Measurements from ENCODE around the gene AGXT2. TPM values are rescaled to one million over a fixed set of nuclear protein-coding genes. Genes with fewer than 3 reads are reported as not detected.

The AGXT2 gene
- total RNA-seq, 1 experiment from 2014 or later, result not detected

DNA sequence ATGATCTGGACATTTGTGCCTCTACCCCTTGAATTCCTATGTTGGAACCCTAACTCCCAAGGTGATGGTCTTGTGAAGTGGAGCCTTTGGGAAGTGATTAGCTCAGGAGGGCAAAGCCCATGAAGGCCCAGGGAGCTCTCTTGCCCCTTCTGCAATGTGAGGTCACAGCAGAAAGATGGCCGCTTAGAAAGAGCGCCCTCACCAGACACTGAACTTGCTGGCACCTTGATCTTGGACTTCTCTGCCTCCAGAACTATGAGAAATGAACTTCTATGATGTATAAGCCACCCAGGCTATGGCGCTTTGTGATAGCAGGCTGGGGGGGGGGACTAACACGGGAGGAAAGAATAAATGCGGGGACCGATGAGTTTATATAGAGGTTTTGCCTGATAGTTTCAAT is 45.3 kb downstream of the AGXT2 start:
- no peaks in the 10 kb centered on the region for H3K9me2 ChIP-seq (ENCODE audit: insufficient read depth)
- BruUV-seq (replicated peaks), result no TSS peak
- no peaks in the 10 kb centered on the region for H3K4me1 ChIP-seq (replicated peaks; ENCODE audit: insufficient read depth)
- H3K4me2 ChIP-seq, result no peak overlapping the region
- H3K27me3 ChIP-seq (ENCODE audit: insufficient read depth, low read depth), result peaks cover 44% of the 10 kb centered on the region; the same call in 1 of the 2 replicates
- no peaks in the 10 kb centered on the region for H3K9me3 ChIP-seq (ENCODE audit: insufficient read depth, low read depth)
- no peak overlapping the region for H3K27ac ChIP-seq
- intact Hi-C loops (cut with micrococcal nuclease; ENCODE audit: unreplicated experiment), result loop anchor here (2.0 kb wide), 1 partner anchor 104 kb away; no protein-coding TSS in a partner anchor
- DNase-seq, result no peak
- POLR2A ChIA-PET (ENCODE audit: unreplicated experiment), result no interaction called here
- TF ChIP-seq, protein P1, sequence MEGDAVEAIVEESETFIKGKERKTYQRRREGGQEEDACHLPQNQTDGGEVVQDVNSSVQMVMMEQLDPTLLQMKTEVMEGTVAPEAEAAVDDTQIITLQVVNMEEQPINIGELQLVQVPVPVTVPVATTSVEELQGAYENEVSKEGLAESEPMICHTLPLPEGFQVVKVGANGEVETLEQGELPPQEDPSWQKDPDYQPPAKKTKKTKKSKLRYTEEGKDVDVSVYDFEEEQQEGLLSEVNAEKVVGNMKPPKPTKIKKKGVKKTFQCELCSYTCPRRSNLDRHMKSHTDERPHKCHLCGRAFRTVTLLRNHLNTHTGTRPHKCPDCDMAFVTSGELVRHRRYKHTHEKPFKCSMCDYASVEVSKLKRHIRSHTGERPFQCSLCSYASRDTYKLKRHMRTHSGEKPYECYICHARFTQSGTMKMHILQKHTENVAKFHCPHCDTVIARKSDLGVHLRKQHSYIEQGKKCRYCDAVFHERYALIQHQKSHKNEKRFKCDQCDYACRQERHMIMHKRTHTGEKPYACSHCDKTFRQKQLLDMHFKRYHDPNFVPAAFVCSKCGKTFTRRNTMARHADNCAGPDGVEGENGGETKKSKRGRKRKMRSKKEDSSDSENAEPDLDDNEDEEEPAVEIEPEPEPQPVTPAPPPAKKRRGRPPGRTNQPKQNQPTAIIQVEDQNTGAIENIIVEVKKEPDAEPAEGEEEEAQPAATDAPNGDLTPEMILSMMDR (conservative IDR thresholded peaks at IDR 0.05), result no peak
- TF ChIP-seq EZH2 (IDR thresholded peaks at IDR 0.05; ENCODE audit: low read depth), result no peak
- H3K36me3 ChIP-seq (ENCODE audit: low read depth), result no peaks in the 10 kb centered on the region
- H3K79me2 ChIP-seq (ENCODE audit: low read depth), result no peaks in the 10 kb centered on the region
- H3K4me3 ChIP-seq, result no peak overlapping the region
- H3F3A ChIP-seq (ENCODE audit: insufficient read depth, low read depth), result no peaks in the 10 kb centered on the region
- CTCF ChIA-PET, result interaction anchor here (0.6 to 1.7 kb wide), 3 partner anchors 33 to 526 kb away, joined by 3 read pairs; no protein-coding TSS in a partner anchor
- H2AFZ ChIP-seq, result no peak overlapping the region
- no peaks in the 10 kb centered on the region for H4K20me1 ChIP-seq (ENCODE audit: insufficient read depth)

DNA sequence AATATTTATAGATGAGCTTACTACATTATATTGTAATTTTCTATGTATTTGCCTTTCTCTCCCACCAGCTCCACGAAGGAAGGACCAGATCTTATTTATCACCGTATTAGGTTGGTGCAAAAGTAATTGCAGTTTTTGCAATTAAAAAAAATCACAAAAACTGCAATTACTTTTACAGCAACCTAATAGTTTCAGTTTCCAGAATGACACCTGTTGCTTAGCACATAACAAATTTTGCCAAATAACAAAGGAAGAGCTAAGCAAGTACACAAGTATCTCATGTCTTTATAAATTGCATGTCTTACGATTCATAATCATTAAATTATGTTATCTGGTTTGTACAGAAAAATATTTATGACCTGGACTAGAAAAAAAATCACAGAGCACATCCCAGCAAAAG is 45.9 kb downstream of the AGXT2 start:
- ChIA-PET CTCF (interaction anchor here (0.6 to 0.8 kb wide), 2 partner anchors 111 to 525 kb away, joined by 3 to 5 read pairs; no protein-coding TSS in a partner anchor), POLR2A (ENCODE audit: unreplicated experiment) (no interaction called here)
- intact Hi-C loops (cut with micrococcal nuclease; ENCODE audit: unreplicated experiment), result loop anchor here (2.0 kb wide), 1 partner anchor 103 kb away; no protein-coding TSS in a partner anchor
- no TSS peak for BruUV-seq (replicated peaks)
- Histone ChIP-seq H3K9me2 (ENCODE audit: insufficient read depth) (no peaks in the 10 kb centered on the region), H3K9me3 (ENCODE audit: insufficient read depth, low read depth) (no peaks in the 10 kb centered on the region), H3K4me2 (no peak overlapping the region), H4K20me1 (ENCODE audit: insufficient read depth) (no peaks in the 10 kb centered on the region), H2AFZ (no peak overlapping the region), H3F3A (ENCODE audit: insufficient read depth, low read depth) (no peaks in the 10 kb centered on the region), H3K27ac (no peak overlapping the region), H3K4me1 (replicated peaks; ENCODE audit: insufficient read depth) (no peaks in the 10 kb centered on the region), H3K36me3 (ENCODE audit: low read depth) (no peaks in the 10 kb centered on the region), H3K79me2 (ENCODE audit: low read depth) (no peaks in the 10 kb centered on the region), H3K27me3 (ENCODE audit: insufficient read depth, low read depth) (peaks cover 43% of the 10 kb centered on the region), H3K4me3 (no peak overlapping the region)
- no peak for TF ChIP-seq EZH2 (IDR thresholded peaks at IDR 0.05; ENCODE audit: low read depth)
- TF ChIP-seq, protein P1 (conservative IDR thresholded peaks at IDR 0.05), result no peak
- DNase-seq, result no peak

DNA sequence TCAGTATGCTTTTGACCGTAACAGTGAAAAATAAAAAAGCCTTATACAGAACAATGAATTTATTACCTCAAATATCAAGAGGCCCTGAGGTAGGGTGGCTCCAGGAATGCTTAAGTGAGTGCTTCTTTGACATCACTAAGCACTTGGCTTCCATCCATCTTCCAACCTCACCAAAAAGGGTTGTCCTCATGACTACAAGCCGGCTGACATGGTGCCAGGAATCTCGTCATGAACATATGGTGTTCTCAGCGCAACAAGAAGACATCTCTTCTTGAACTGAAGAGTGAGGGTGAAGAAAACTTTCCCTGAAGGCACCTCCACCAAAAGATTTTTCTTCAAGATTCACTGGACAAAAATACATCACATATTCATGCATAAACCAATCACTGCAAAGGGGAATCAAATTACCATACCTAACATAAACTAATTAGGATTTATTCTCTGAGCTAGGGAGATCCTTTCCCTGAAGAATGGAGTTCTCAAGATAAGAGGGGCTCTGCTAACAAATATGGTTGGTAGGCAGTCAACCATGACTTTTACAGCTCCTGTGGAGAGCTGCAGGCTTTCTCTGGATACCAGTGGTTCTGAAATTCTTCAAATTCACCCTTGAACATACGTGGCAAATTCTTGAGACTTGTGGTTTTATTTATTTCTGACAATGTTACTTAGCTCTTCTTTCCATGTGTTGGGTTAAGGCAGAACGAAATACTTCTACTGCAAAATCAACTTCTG is 49.5 kb downstream of the AGXT2 start:
- no peak overlapping the region for H2AFZ ChIP-seq
- no peak overlapping the region for H3K27ac ChIP-seq
- H3K79me2 ChIP-seq (ENCODE audit: low read depth), result no peaks in the 10 kb centered on the region
- no peaks in the 10 kb centered on the region for H3K4me1 ChIP-seq (replicated peaks; ENCODE audit: insufficient read depth)
- no peaks in the 10 kb centered on the region for H3K9me2 ChIP-seq (ENCODE audit: insufficient read depth)
- no peaks in the 10 kb centered on the region for H4K20me1 ChIP-seq (ENCODE audit: insufficient read depth)
- no peak for DNase-seq
- ChIA-PET CTCF (no interaction called here), POLR2A (ENCODE audit: unreplicated experiment) (no interaction called here)
- TF ChIP-seq EZH2 (IDR thresholded peaks at IDR 0.05; ENCODE audit: low read depth), result no peak
- TF ChIP-seq, protein P1 (conservative IDR thresholded peaks at IDR 0.05), result no peak
- intact Hi-C loops (cut with micrococcal nuclease; ENCODE audit: unreplicated experiment), result no loop called here
- H3K27me3 ChIP-seq (ENCODE audit: insufficient read depth, low read depth), result peaks cover 58% of the 10 kb centered on the region
- H3K4me2 ChIP-seq, result no peak overlapping the region
- no TSS peak for BruUV-seq (replicated peaks)
- H3K4me3 ChIP-seq, result no peak overlapping the region
- H3K36me3 ChIP-seq (ENCODE audit: low read depth), result no peaks in the 10 kb centered on the region
- no peaks in the 10 kb centered on the region for H3F3A ChIP-seq (ENCODE audit: insufficient read depth, low read depth)
- H3K9me3 ChIP-seq (ENCODE audit: insufficient read depth, low read depth), result no peaks in the 10 kb centered on the region
